Measurements from ENCODE around the gene DDX6.
A peak's percentile ranks its signal among the peaks of the same experiment; 100 is the strongest.
"Not testable (repeated sequence)": the region's sequence is repeated elsewhere in the genome, so short reads cannot be mapped to it uniquely, and the experiment has no call there.

The DDX6 gene

DNA sequence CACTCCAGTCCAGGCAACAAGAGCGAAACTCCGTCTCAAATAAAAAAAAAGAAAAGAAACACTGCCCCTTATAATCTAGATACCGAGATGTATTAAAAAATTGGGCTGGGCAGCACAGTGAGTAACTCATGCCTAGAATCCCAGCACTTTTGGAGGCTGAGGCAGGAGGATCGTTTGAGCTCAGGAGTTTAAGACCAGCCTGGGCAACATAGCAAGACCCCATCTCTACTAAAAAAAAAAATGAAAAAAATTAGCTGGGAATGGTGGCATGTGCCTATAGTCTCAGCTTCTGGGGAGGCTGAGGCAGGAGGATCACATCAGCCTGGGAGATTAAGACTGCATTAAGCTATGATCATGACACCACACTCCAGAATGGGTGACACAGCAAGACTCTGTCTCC, 24.9 kb downstream of the DDX6 start:
- H3K9ac ChIP-seq (ENCODE audit: low read depth, low read length) = no peak overlapping the region
- H3K36me3 ChIP-seq (ENCODE audit: control insufficient read depth, insufficient read depth, low read length) = peaks cover 91% of the 10 kb centered on the region
- no peaks in the 10 kb centered on the region for H3K27me3 ChIP-seq (ENCODE audit: control insufficient read depth, insufficient read depth, low read length)
- no peaks in the 10 kb centered on the region for H3K4me1 ChIP-seq (ENCODE audit: control insufficient read depth, insufficient read depth, low read length)
- no peaks in the 10 kb centered on the region for H3K9me3 ChIP-seq (ENCODE audit: control insufficient read depth, insufficient read depth, low read length)
- no peak overlapping the region for H3K27ac ChIP-seq (ENCODE audit: low read depth, low read length)
- H3K4me3 ChIP-seq (ENCODE audit: low read depth, low read length) = no peak overlapping the region

GRCh38 chr11:118765095-118765691, 25.8 kb downstream of the DDX6 start:
- not testable (repeated sequence) for H3K9ac ChIP-seq (ENCODE audit: low read depth, low read length); H3K27me3 ChIP-seq (ENCODE audit: control insufficient read depth, insufficient read depth, low read length); H3K4me1 ChIP-seq (ENCODE audit: control insufficient read depth, insufficient read depth, low read length); H3K9me3 ChIP-seq (ENCODE audit: control insufficient read depth, insufficient read depth, low read length); H3K27ac ChIP-seq (ENCODE audit: low read depth, low read length); H3K4me3 ChIP-seq (ENCODE audit: low read depth, low read length)
- peaks cover 90% of the 10 kb centered on the region for H3K36me3 ChIP-seq (ENCODE audit: control insufficient read depth, insufficient read depth, low read length)

GRCh38 chr11:118763041-118763440, 27.9 kb downstream of the DDX6 start:
- Histone ChIP-seq H3K27me3 (ENCODE audit: control insufficient read depth, insufficient read depth, low read length) (no peaks in the 10 kb centered on the region), H3K9me3 (ENCODE audit: control insufficient read depth, insufficient read depth, low read length) (no peaks in the 10 kb centered on the region), H3K27ac (ENCODE audit: low read depth, low read length) (no peak overlapping the region), H3K4me1 (ENCODE audit: control insufficient read depth, insufficient read depth, low read length) (no peaks in the 10 kb centered on the region), H3K36me3 (ENCODE audit: control insufficient read depth, insufficient read depth, low read length) (peaks cover 94% of the 10 kb centered on the region), H3K9ac (ENCODE audit: low read depth, low read length) (no peak overlapping the region), H3K4me3 (ENCODE audit: low read depth, low read length) (no peak overlapping the region)

DNA sequence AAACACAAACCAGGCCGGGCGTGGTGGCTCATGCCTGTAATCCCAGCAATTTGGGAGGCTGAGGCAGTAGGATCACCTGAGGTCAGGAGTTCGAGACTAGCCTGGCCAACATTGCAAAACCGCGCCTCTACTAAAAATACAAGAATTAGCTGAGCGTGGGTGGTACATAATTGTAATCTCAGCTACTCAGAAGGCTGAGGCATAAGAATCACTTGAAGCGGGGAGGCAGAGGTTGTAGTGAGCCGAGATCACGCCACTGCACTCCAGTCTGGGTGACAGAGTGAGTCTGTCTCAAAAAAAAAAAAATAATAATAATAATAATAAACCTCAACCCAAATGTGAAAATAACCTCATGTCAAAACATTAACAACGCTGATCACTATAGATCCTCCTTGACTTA, 29.0 kb downstream of the DDX6 start:
- not testable (repeated sequence) for H3K9ac ChIP-seq (ENCODE audit: low read depth, low read length); H3K4me1 ChIP-seq (ENCODE audit: control insufficient read depth, insufficient read depth, low read length); H3K27me3 ChIP-seq (ENCODE audit: control insufficient read depth, insufficient read depth, low read length); H3K9me3 ChIP-seq (ENCODE audit: control insufficient read depth, insufficient read depth, low read length); H3K27ac ChIP-seq (ENCODE audit: low read depth, low read length); H3K4me3 ChIP-seq (ENCODE audit: low read depth, low read length)
- peaks cover 94% of the 10 kb centered on the region for H3K36me3 ChIP-seq (ENCODE audit: control insufficient read depth, insufficient read depth, low read length)

DNA sequence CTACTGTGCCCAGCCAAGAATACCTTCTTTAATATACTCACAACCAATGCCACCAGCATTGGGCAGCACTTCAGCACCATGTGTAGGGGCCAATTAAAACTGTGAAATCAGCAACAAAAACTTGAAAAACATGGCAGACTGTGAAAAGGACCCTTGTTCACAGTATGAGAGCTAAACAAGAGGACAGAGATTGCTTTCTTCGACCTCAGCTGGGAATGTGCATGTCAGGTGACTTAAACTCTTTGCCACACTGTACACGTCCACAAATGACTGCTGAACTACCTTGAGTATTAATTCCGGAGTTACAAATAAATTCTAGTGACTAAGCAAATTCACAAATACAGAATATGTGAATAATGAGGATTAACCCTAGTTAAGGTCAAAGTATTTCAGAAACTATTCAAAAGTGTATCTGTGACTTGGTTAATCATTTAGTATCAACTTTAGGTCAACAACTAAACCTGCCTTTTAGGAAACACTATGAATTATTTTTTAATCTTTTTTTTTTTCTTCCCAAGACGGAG, 33.0 kb downstream of the DDX6 start:
- Histone ChIP-seq H3K4me1 (ENCODE audit: control insufficient read depth, insufficient read depth, low read length) (no peaks in the 10 kb centered on the region), H3K4me3 (ENCODE audit: low read depth, low read length) (no peak overlapping the region), H3K36me3 (ENCODE audit: control insufficient read depth, insufficient read depth, low read length) (peaks cover 96% of the 10 kb centered on the region), H3K9me3 (ENCODE audit: control insufficient read depth, insufficient read depth, low read length) (no peaks in the 10 kb centered on the region), H3K27me3 (ENCODE audit: control insufficient read depth, insufficient read depth, low read length) (no peaks in the 10 kb centered on the region), H3K27ac (ENCODE audit: low read depth, low read length) (peak overlapping the region; percentile 2), H3K9ac (ENCODE audit: low read depth, low read length) (no peak overlapping the region)

DNA sequence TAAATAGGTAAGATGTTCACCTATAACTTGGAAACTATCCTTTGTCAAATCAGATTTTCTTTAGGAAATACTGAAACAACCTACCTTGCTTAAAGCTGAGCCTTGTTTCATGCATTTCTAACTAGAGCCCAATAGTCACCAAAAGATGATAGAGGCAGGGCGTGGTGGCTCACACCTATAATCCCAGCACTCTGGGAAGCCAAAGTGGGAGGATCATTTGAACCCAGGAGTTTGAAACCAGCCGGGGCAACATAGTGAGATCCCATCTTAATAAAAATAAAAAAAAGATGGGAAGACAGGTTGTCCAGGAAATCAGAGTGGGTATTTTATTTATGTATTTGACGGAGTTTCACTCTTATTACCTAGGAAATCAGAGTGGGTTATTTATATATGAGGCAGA, 38.3 kb downstream of the DDX6 start:
- Histone ChIP-seq H3K27me3 (ENCODE audit: control insufficient read depth, insufficient read depth, low read length) (no peaks in the 10 kb centered on the region), H3K4me3 (ENCODE audit: low read depth, low read length) (no peak overlapping the region), H3K27ac (ENCODE audit: low read depth, low read length) (no peak overlapping the region), H3K9ac (ENCODE audit: low read depth, low read length) (no peak overlapping the region), H3K36me3 (ENCODE audit: control insufficient read depth, insufficient read depth, low read length) (peaks cover 88% of the 10 kb centered on the region), H3K9me3 (ENCODE audit: control insufficient read depth, insufficient read depth, low read length) (no peaks in the 10 kb centered on the region), H3K4me1 (ENCODE audit: control insufficient read depth, insufficient read depth, low read length) (peaks cover 4% of the 10 kb centered on the region; the same call in 1 of the 2 replicates)

- Histone ChIP-seq H3K9me3 (ENCODE audit: control insufficient read depth, insufficient read depth, low read length) (no peaks in the 10 kb centered on the region), H3K27ac (ENCODE audit: low read depth, low read length) (peak overlapping the region; percentile 31), H3K9ac (ENCODE audit: low read depth, low read length) (no peak overlapping the region), H3K4me1 (ENCODE audit: control insufficient read depth, insufficient read depth, low read length) (peaks cover 4% of the 10 kb centered on the region), H3K4me3 (ENCODE audit: low read depth, low read length) (no peak overlapping the region), H3K36me3 (ENCODE audit: control insufficient read depth, insufficient read depth, low read length) (peaks cover 60% of the 10 kb centered on the region), H3K27me3 (ENCODE audit: control insufficient read depth, insufficient read depth, low read length) (no peaks in the 10 kb centered on the region)
Measured at GRCh38 chr11:118749429-118749828, 41.5 kb downstream of the DDX6 start.

- Histone ChIP-seq H3K4me3 (ENCODE audit: low read depth, low read length) (no peak overlapping the region), H3K27me3 (ENCODE audit: control insufficient read depth, insufficient read depth, low read length) (no peaks in the 10 kb centered on the region), H3K9me3 (ENCODE audit: control insufficient read depth, insufficient read depth, low read length) (no peaks in the 10 kb centered on the region), H3K36me3 (ENCODE audit: control insufficient read depth, insufficient read depth, low read length) (peaks cover 48% of the 10 kb centered on the region), H3K27ac (ENCODE audit: low read depth, low read length) (no peak overlapping the region), H3K9ac (ENCODE audit: low read depth, low read length) (no peak overlapping the region), H3K4me1 (ENCODE audit: control insufficient read depth, insufficient read depth, low read length) (peaks cover 4% of the 10 kb centered on the region)
Measured at GRCh38 chr11:118748056-118748455, 42.9 kb downstream of the DDX6 start.

- Histone ChIP-seq H3K27ac (ENCODE audit: low read depth, low read length) (peak overlapping the region; percentile 19), H3K9ac (ENCODE audit: low read depth, low read length) (no peak overlapping the region; the same call in 1 of the 2 replicates), H3K9me3 (ENCODE audit: control insufficient read depth, insufficient read depth, low read length) (no peaks in the 10 kb centered on the region), H3K4me1 (ENCODE audit: control insufficient read depth, insufficient read depth, low read length) (peaks cover 6% of the 10 kb centered on the region), H3K27me3 (ENCODE audit: control insufficient read depth, insufficient read depth, low read length) (no peaks in the 10 kb centered on the region), H3K4me3 (ENCODE audit: low read depth, low read length) (no peak overlapping the region), H3K36me3 (ENCODE audit: control insufficient read depth, insufficient read depth, low read length) (peaks cover 38% of the 10 kb centered on the region)
Measured at GRCh38 chr11:118746988-118747585, 43.9 kb downstream of the DDX6 start.

GRCh38 chr11:118744046-118744445, 46.9 kb downstream of the DDX6 start:
- Histone ChIP-seq H3K27me3 (ENCODE audit: control insufficient read depth, insufficient read depth, low read length) (no peaks in the 10 kb centered on the region), H3K36me3 (ENCODE audit: control insufficient read depth, insufficient read depth, low read length) (peaks cover 8% of the 10 kb centered on the region), H3K9me3 (ENCODE audit: control insufficient read depth, insufficient read depth, low read length) (no peaks in the 10 kb centered on the region), H3K9ac (ENCODE audit: low read depth, low read length) (no peak overlapping the region), H3K27ac (ENCODE audit: low read depth, low read length) (no peak overlapping the region), H3K4me3 (ENCODE audit: low read depth, low read length) (no peak overlapping the region), H3K4me1 (ENCODE audit: control insufficient read depth, insufficient read depth, low read length) (peaks cover 22% of the 10 kb centered on the region)

- Histone ChIP-seq H3K4me1 (ENCODE audit: control insufficient read depth, insufficient read depth, low read length) (peaks cover 18% of the 10 kb centered on the region), H3K9ac (ENCODE audit: low read depth, low read length) (no peak overlapping the region), H3K9me3 (ENCODE audit: control insufficient read depth, insufficient read depth, low read length) (no peaks in the 10 kb centered on the region), H3K4me3 (ENCODE audit: low read depth, low read length) (no peak overlapping the region), H3K36me3 (ENCODE audit: control insufficient read depth, insufficient read depth, low read length) (peaks cover 2% of the 10 kb centered on the region; the same call in 1 of the 2 replicates), H3K27ac (ENCODE audit: low read depth, low read length) (no peak overlapping the region), H3K27me3 (ENCODE audit: control insufficient read depth, insufficient read depth, low read length) (no peaks in the 10 kb centered on the region)
Measured at GRCh38 chr11:118742304-118742703, 48.7 kb downstream of the DDX6 start.
